ENCODE data around the gene ZNF398.
"Not testable (repeated sequence)": the region's sequence is repeated elsewhere in the genome, so short reads cannot be mapped to it uniquely, and the experiment has no call there.

Gene ZNF398

GRCh38 chr7:149198161-149198816 lies 51.0 kb downstream of the ZNF398 start:
- no peak for DNase-seq

- DNase-seq: no peak
Observed at GRCh38 chr7:149199234-149199995, 52.2 kb downstream of the ZNF398 start.

- no peak for DNase-seq
Observed at GRCh38 chr7:149202831-149203231, 55.6 kb downstream of the ZNF398 start.

- DNase-seq: no peak
Observed at GRCh38 chr7:149205690-149206381, 58.6 kb downstream of the ZNF398 start.

- DNase-seq: no peak
Observed at GRCh38 chr7:149207324-149208035, 60.2 kb downstream of the ZNF398 start.

GRCh38 chr7:149209518-149210269 lies 62.4 kb downstream of the ZNF398 start:
- DNase-seq: peak; percentile 69 to 73

GRCh38 chr7:149210551-149210950 lies 63.3 kb downstream of the ZNF398 start:
- no peak for DNase-seq

GRCh38 chr7:149214020-149214720 lies 66.9 kb downstream of the ZNF398 start:
- no peak for DNase-seq

- no peak for DNase-seq
Observed at GRCh38 chr7:149216402-149216801, 69.1 kb downstream of the ZNF398 start.

- no peak for DNase-seq
Observed at GRCh38 chr7:149217570-149217969, 70.3 kb downstream of the ZNF398 start.

- no peak for DNase-seq
Observed at GRCh38 chr7:149218469-149219420, 71.5 kb downstream of the ZNF398 start.

- DNase-seq: no peak
Observed at GRCh38 chr7:149220534-149220933, 73.3 kb downstream of the ZNF398 start.

GRCh38 chr7:149223176-149223575 lies 75.9 kb downstream of the ZNF398 start:
- DNase-seq: no peak

- no peak for DNase-seq
Observed at GRCh38 chr7:149223761-149224160, 76.5 kb downstream of the ZNF398 start.

- DNase-seq: no peak
Observed at GRCh38 chr7:149224352-149224751, 77.1 kb downstream of the ZNF398 start.

GRCh38 chr7:149225106-149225505 lies 77.9 kb downstream of the ZNF398 start:
- DNase-seq: no peak

- DNase-seq: no peak
Observed at GRCh38 chr7:149225656-149226055, 78.4 kb downstream of the ZNF398 start.

GRCh38 chr7:149226366-149226765 lies 79.1 kb downstream of the ZNF398 start:
- DNase-seq: not testable (repeated sequence)

GRCh38 chr7:149226840-149227494 lies 79.7 kb downstream of the ZNF398 start:
- no peak for DNase-seq

Data from stimulated activated CD4-positive, alpha-beta T cell treated with anti-CD3 and anti-CD28 coated beads, Interleukin-4, amount 100 ng/mL, for 4 hours (primary cell).